ENCODE measurements around the gene ADAMTS7. TPM values are rescaled to one million over a fixed set of nuclear protein-coding genes. Genes with fewer than 3 reads are reported as not detected.
A peak's percentile ranks its signal among the peaks of the same experiment; 100 is the strongest.
"Not testable (repeated sequence)": the region's sequence is repeated elsewhere in the genome, so short reads cannot be mapped to it uniquely, and the experiment has no call there.

The ADAMTS7 gene, protein sequence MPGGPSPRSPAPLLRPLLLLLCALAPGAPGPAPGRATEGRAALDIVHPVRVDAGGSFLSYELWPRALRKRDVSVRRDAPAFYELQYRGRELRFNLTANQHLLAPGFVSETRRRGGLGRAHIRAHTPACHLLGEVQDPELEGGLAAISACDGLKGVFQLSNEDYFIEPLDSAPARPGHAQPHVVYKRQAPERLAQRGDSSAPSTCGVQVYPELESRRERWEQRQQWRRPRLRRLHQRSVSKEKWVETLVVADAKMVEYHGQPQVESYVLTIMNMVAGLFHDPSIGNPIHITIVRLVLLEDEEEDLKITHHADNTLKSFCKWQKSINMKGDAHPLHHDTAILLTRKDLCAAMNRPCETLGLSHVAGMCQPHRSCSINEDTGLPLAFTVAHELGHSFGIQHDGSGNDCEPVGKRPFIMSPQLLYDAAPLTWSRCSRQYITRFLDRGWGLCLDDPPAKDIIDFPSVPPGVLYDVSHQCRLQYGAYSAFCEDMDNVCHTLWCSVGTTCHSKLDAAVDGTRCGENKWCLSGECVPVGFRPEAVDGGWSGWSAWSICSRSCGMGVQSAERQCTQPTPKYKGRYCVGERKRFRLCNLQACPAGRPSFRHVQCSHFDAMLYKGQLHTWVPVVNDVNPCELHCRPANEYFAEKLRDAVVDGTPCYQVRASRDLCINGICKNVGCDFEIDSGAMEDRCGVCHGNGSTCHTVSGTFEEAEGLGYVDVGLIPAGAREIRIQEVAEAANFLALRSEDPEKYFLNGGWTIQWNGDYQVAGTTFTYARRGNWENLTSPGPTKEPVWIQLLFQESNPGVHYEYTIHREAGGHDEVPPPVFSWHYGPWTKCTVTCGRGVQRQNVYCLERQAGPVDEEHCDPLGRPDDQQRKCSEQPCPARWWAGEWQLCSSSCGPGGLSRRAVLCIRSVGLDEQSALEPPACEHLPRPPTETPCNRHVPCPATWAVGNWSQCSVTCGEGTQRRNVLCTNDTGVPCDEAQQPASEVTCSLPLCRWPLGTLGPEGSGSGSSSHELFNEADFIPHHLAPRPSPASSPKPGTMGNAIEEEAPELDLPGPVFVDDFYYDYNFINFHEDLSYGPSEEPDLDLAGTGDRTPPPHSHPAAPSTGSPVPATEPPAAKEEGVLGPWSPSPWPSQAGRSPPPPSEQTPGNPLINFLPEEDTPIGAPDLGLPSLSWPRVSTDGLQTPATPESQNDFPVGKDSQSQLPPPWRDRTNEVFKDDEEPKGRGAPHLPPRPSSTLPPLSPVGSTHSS (N-terminal part only)
- total RNA-seq, result 0.48 TPM

DNA sequence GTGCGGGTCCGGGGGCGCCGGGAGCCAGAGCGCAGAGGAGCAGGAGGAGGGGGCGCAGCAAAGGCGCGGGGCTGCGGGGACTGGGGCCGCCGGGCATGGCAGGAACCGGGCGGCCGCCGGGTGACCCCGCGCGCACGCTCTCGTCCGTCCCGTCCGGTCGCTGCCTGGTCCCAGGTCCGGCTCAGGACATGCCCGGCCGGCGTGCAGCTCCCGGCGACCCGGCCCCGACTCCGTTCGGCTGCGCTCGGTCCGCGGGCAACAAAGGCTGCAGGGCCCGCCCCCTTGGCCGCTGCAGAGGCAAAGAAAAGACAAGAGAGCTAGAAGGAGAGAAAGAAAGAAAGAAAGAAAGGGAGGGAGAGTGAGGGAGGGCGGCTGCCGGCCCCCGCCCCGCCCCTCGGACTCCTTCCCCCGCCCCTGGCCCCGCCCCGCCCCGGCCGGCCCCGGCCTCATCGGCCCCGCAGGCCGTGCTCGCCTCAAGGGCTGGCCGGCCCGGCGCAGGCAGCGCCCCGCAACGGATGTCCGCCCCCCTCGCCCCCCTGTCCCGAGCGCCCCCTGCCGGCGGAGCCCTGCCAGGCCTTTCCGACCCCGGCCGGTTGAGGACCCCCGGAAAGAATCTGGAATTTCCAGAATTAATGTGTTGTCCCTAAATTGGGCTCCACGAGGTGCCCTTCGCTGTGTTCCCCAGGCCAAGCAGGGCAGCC is at the start of gene ADAMTS7:
Gene ADAMTS7 (minus strand): TSS at position 341 of the 701 bp plus-strand sequence. CDS start 244 bp downstream, at position 97.
- peak; percentile 71 for ATAC-seq

DNA sequence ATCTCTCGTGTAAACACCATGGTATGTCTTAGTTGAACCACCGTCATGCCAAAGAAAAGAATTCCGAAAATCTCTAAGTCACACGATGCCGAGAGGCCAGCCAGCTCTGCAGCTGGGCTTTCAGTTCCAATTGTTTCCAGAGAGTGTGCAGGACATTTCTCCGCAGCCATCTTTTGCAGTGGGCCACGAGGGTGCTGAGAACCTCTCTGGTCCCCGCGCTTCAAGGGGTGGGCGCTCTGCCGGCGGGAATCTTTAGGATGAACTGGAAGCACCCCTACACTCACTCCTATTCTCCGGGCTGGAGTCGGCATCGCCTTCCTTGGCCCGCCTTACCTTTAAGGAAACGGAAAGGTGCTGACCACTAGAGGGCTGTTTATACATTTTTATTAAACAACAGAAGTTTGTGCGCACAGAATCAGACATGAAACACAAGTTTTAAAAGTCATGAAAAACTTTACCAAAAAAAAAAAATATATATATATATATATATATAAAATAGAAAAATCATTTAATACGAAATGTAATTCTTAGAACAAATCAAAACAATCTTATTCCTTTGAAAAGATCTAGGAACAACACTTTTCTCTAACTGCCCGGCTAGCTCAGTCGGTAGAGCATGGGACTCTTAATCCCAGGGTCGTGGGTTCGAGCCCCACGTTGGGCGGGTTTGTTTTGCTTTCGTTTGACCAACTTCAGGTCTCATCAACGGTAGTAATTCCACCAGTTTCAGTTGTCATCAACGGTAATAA is 48.9 kb upstream of the ADAMTS7 start:
- peak; percentile 93 for ATAC-seq

DNA sequence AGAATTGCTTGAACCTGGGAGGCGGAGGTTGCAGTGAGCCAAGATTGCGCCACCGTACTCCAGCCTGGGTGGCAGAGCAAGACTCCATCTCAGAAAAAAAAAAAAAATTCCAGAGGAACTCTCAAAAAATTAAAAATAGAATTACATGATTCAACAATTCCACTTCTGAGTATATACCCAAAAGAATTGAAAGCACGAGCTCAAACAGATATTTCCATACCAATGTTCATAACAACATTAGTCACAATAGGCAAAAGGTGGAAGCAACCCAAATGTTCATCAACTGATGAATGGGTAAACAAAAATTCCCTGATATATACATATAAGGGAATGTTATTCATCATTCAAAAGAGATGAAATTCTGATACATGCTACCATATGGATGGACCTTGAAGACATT is 44.5 kb upstream of the ADAMTS7 start:
- ATAC-seq, result no peak

DNA sequence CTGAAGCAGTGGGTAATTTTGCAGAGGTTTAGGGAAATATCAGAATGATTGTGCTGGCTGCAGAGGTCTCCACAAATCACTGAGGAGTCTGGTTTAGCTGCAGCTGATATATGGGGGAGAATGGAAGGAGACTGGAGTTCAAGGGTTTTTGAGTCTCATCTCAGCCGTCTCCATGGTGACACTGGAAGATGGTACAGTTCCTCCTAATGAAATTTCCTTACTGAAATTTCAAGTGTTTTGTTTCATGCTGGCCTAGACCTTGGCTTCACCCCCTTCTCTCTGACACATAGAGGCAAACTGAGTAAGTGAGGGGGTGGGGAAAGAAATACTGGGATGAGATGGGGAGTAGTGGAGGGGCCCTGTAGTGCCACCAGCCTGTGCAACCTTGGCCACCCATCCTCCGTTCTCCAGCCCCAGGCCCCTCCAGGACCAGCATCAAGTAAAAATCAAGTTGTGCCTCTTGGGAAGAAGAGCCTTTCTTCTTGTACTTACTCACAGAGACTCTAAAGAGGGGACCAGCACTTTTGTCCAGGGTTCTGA is 43.6 kb upstream of the ADAMTS7 start:
- no peak for ATAC-seq

DNA sequence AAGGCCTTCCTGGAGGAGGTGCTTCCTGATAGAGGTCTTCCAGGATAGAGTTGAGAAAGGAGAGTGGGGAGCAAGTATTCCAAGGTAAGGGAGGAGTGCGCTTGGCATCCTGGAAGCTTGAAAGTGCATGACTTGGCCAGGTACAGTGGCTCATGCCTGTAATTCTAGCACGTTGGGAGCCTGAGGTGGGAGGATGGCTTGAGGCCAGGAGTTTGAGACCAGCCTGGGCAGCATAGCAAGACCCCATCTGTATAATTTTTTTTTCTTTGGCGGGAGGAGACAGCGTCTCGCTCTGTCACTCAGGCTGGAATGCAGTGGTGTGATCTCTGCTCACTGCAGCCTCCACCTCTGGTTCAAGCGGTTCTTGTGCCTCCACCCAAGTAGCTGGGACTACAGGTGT is 42.2 kb upstream of the ADAMTS7 start:
- ATAC-seq, result no peak

DNA sequence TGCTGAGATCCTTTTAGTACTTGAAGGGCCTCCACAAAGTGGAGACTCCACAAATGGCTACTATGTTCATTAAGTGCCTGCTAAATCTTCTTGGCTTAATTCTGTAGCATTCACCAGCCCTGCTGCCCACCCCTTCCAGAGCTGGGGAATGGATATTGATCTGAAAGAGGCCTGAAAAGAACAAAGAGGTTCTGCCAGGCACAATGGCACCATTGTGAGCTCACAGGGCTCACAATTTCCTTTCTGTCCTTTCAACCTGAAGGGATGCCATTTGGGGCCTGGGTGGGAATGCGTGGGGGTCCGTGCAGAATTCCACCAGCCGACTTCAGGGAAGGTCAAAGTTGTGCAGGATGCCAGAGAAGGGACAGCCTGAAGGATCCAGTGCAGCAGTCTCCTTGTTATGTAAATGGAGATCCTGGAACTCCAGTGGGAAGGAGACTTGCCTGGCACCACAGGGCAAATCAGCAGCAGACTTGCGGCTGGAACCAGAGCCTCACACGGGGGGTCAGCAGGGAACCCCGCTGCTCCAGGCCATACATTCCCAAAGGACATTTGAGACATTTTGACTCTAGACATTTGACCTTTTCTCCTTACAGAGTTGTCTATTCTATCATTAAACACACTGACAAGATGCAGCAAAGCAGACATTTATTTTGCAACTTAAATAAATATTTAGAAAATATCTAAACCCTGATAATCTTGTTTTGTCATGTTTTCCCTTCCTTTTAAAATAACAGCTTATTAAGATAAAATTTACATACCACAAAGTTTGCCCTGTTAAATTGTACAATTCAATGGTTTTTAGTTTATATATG is 39.9 kb upstream of the ADAMTS7 start:
- ATAC-seq, result no peak

DNA sequence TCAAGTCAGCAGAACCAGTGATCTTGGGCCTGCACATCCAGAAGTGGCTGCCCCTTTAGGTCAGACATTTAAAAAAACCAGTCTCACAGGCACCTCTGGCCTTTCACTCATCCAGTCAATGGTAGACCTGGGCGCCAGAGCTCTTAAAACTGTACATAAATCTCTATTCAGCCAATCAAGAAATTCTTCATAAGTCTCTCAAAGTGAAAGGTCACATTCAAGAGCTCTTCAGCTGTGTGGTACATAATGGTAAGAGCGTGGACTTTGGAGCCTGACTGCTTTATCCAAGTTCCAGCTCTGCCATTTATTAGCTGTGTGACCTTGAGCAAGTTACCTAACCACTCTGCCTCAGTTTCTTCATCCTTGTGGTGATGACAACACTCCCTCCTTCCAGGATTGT is 39.1 kb upstream of the ADAMTS7 start:
- ATAC-seq, result no peak

DNA sequence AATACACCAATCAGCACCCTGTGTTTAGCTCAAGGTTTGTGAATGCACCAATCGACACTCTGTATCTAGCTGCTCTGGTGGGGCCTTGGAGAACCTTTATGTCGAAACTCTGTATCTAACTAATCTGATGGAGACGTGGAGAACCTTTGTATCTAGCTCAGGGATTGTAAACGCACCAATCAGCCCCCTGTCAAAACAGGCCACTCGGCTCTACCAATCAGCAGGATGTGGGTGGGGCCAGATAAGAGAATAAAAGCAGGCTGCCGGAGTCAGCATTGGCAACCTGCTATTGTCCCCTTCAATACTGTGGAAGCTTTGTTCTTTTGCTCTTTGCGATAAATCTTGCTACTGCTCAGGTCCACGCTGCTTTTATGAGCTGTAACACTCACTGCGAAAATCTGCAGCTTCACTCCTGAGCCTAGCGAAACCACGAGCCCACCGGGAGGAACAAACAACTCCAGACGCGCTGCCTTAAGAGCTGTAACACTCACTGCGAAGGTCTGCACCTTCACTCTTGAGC is 36.2 kb upstream of the ADAMTS7 start:
- ATAC-seq, result not testable (repeated sequence)

DNA sequence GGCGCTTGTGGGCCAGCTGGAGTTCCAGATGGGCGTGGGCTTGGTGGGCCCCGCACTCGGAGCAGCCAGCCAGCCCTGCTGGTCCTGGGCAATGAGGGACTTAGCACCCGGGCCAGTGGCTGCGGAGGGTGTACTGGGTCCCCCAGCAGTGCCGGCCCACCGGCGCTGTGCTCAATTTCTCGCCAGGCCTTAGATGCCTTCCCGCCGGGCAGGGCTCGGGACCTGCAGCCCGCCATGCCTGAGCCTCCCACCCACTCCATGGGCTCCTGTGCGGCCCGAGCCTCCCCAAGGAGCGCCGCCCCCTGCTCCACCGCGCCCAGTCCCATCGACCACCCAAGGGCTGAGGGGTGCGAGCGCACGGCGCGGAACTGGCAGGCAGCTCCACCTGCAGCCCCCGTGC is 35.6 kb upstream of the ADAMTS7 start:
- not testable (repeated sequence) for ATAC-seq

DNA sequence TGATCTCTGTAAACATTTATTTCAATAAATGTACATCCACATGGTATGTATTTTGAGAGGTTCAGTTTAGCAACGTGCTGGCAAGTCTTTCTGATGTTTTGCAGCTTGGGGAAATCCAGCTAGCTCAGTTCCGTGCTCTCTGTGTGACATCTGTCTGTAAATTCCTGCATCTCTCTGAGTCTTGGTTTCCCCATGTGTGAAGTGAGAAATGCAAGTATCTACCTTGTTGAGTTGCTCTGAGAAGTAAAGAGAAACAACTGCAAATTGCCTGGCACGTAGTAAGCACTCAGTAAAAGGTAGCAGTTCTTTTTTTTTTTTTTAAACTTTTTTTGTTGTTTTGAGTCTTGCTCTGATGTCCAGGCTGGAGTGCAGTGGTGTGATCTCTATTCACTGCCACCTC is 31.3 kb upstream of the ADAMTS7 start:
- no peak for ATAC-seq

DNA sequence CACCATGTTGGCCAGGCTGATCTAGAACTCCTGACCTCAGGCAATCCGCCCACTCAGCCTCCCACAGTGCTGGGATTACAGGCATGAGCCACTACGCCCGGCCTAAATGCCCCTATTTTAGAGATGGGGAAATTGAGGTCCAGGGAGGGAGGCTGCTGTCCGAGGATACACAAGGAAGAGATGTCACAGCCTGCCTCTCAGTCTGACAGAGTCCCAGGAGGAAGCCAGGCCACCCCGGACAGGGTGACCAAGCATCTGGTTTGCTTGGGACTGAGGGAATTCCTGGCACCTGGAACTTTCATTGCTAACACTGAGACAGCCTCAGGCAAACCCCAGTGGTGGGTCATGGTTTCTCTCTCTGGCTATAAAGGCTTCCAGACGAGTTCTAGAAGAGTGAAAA is 30.6 kb upstream of the ADAMTS7 start:
- no peak for ATAC-seq

DNA sequence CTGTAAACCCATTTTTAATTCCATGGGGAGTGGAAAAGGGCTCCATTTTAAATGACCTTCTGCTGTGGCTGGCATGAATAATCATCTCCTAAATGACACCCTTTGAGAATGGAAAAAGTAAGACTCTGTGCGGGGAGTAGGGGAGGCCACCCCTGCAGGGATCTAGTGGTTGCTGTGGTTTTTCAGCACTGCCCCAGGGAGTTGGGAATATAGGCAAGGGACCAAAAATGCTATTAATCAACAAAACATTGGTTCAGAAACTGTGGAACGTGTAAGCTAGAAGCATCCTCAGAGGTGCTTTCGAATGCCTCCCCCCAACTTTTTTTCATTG is 30.1 kb upstream of the ADAMTS7 start:
- no peak for ATAC-seq

DNA sequence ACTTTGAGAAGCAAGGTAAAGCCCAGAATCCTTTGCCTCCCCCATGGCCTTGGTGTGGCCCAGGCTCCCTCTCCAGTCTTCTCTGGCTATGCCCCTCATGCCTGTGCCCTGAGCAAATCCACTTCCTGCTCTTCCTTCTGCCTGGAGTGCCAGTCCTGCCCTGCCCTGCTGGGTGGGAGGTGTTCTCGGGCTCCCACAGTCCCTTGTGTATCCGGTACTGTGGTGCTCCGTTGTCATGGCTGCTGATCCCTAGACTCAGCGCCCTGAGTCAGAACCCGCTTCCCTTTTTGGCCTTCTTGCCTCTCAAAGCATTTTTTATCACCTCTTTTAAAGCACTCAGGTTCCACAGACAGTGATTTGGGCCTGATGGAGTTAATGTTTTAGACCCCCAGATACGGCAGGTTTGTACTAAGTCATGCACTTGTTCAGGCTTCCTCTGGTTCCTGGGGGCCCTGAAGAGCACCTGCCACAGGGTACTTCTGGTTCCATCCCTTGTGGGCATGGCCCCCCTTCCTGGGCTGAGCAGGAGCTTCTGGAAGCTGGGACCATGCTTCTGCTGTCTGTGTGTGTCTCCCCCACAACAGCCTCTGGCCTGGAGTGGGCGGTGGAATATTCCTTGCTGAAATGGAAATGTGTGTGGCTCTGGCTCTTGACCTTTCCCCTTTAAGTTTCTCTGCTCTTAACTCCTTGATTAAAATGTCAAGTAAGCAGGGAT is 29.6 kb upstream of the ADAMTS7 start:
- peak; percentile 79 for ATAC-seq

DNA sequence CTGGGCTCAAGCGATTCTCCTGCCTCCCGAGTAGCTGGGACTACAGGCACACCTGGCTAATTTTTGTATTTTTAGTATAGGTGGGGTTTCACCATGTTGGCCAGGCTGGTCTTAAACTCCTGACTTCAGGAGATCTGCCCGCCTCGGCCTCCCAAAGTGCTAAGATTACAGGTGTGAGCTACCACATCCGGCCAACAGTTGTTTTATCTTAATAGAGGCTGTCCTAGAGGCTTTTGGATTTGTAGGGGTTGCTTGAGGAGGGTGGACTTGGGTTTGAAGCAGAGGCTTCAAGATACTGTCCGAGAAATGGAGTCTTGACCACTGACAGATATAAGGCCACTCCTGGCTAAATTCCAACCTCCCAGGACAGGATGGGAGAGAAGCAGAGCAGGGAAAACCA is 27.9 kb upstream of the ADAMTS7 start:
- ATAC-seq, result not testable (repeated sequence)

DNA sequence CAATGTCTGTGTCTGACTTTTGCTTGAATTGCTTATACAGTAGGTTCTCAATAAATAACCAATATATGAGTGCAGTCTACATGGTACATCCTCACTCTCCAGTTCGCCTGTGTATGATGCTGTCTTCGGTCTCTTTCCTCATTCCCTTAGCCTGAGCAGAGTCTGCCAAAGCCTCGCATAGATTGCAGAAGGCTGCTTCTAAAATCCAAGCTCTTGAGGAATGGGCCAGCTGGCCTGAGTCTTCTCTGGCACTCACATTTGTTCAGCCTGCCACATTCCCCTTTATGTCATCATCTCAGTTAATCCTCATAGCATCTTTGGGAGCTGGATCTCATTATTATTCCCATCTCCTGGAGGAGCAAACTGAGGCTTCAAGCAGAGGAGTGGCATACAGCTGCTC is 27.2 kb upstream of the ADAMTS7 start:
- no peak for ATAC-seq

DNA sequence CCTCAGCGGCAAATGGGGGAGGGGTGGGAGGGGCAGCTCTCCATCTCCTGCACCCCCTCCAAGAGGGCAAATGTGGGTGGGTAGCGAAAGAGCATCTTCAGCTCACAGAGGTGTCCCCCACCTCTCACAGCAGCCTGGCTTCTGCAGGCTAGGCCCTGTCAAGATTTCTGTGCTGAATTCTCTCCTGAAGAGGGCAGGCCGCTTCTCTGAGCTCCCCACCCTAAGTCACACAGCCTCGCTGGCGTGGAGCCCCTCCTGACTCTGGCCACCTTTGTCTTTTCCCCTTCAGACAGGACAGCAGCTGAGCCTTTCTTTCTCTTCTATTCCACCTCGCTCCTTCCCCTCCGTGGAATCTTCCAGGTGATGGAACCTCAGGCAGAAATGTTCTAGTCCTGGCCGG is 26.3 kb upstream of the ADAMTS7 start:
- no peak for ATAC-seq

DNA sequence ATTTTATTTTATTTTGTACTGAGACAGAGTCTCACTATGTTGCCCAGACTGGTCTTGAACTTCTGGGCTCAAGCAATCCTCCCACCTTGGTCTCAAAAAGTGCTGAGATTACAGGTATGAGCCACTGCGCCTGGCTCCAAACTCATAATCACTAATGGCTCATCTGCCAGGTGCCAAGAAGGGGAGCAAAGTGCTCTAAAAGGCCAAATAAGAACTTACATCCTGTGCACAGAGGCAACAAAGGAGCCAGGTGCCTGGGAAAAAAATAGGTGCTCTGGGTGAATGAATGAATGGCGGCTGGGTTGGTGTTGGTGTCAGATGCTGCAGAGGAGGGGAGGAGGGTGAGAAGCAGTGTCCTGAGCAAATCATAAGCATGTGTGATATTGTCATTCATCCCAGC is 25.9 kb upstream of the ADAMTS7 start:
- ATAC-seq, result no peak

DNA sequence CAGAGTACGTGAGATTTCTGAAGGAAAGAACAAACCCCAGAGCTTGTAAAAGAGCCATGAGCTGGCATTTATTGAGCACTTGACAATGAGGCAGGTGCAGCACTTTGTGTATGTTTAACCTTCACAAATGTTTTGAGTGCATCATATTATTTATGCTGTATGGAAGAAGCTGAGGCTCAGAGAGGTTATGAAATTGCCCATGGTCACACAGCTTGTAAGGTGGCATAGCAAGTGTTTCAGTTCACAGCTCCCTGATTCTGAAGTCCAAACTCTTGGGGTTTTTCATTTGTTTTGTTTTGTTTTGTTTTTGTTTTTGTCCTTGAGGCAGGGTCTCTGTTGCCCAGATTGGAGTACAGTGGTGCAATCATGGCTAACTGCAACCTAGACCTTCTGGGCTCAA is 25.1 kb upstream of the ADAMTS7 start:
- no peak for ATAC-seq
